ENCODE data around the gene RGR.
A peak's percentile ranks its signal among the peaks of the same experiment; 100 is the strongest.

RGR gene, protein sequence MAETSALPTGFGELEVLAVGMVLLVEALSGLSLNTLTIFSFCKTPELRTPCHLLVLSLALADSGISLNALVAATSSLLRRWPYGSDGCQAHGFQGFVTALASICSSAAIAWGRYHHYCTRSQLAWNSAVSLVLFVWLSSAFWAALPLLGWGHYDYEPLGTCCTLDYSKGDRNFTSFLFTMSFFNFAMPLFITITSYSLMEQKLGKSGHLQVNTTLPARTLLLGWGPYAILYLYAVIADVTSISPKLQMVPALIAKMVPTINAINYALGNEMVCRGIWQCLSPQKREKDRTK

DNA sequence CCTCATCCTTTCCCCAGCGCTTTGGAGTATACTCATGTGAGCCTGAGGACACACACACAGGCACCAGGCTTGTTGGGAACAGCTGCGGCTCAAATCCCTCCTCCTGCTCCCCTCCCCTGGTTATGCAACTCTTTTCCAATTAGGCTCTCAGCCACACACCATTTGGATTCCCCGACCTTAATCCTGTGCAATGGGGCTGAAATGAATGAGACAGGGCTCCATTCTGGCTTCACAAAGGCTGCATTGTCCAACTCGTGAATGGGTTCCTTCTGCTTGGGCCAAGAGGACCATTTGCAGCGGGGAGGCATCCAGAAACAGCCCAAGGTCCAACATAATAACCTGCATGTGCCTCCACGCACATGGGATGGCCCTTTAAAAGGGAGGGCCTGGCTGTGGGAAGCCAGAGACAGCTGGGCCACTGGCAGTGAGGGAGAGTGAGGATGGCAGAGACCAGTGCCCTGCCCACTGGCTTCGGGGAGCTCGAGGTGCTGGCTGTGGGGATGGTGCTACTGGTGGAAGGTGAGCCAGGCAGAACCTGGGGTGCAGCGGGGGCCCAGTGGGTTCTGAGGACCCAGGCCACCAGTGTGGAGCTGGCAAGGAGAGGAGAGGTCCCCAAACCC lies at the start of gene RGR:
TSS of gene RGR (plus strand) at position 403 of the 620 bp plus-strand sequence. CDS start at position 441, 38 bp downstream.
- peak; percentile 85 to 96 for DNase-seq

DNA sequence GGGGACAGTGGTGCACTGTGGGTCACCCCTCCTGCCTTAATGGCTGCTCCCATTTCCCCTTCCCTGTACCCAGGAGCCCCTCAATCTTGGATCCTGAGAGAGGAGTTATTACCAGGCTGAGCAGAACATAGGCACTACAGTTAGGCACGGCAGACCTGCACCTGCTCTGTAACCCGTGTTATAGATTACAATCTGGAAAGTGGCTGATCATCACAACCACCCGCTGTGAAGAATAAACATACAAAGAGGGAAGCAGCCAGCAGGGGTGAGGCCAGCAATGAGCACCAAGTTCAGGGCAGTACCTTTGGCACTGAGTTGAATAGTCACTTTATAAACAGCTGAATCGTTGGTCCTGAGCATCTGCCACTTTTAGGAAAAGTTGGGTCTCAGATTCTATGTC lies 48.8 kb upstream of the RGR start:
- no peak for DNase-seq

DNA sequence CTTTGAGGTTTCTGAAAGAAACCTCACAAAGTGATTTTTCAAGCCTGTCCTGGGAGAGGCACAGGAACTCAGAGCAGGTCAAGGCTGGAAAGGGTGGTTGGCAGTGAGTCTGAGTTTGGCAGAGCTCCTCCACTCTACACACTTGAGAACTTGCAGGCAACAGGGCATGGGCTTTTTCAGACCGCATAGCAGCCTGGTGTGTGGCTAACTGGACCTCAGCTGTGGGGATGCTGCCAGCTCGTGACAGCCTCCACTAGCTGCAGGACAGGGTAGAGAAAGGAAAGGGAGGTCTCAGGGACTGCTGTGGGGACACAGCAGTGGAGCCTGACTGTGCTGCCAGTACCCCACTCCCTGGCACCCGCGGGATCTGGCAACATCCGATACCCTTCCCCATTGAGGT lies 47.9 kb upstream of the RGR start:
- DNase-seq: no peak

DNA sequence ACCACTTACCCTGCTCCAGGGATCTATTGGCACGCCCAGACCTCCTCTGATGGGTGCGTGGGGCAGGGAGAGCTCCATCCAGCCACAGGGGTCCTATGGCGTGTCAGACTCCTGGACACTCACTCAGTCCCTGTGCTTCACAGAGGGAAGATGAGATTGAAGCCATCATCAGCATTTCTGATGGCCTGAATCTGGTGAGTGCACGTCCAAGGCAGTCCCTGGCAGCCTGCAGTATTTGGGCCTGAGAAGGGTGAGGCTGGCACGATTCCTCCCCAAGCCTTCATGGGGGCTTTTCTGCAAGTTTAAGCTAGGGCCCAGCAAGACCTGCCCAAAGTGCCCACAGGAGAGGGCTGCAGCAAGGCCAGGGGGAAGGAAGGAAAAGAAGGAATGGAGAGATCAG lies 47.2 kb upstream of the RGR start:
- no peak for DNase-seq

DNA sequence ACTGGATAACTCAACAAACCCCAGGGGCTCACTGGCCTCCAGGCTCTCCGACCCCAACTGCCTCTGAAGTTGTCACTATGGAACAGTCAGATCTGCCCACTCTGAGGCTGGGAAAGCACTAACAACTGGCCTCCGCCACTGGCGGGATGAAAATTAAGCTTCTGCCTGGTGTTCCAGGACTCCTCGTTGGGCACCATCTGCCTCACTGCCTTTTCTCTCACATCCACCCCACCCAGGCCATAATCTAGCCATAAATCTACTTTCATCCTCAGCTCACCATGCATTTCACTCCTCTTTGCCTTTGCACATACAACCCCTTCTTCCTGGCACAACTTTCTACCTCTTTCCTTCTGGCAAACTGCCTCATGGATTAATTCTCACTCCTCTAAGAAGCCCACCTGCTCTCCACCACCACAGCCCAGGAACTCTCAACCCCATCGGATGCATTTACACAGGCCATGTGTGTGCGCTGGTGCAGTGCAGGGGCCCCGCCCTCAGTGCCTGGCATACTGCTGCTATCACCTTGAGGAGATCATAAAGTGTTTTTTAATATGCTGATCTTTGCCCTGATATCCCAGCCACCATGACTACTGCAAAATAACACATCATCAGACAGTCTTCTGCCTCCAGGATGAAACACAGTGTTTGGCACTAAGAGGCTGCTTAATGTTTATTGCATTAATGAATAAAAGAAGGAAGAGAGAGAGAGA lies 46.5 kb upstream of the RGR start:
- DNase-seq: no peak

DNA sequence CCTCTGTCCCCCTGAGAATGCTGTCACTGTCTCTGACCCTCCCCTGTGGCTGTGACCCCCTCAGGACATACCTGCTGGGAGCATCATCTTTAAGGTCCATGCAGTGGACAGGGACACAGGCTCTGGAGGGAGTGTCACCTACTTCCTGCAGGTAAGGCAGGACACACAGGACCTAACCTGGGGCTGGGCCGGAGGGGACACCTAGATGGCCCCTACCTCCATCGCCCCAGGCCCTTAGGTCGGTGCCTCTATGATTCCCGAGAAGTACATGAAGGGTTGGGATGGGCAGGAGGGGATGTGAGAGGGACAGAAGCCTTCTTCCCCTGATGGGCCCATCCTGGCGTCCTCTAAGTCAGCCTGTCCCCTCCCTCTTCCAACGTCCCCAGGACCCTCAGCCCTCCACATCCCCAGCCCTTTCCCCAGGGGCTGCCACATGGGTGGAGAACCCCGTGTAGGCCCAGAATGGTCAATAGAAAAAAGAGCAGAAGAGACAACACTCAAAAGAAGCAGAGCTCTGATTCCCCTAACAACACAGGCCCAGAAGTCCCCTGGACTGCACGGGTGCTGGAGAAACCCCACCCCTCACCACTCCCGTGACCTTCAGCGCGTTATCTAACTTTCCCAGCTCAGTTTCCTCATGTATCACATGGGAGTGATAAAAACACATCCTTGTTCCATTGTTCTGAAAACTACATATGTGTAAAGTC lies 44.2 kb upstream of the RGR start:
- DNase-seq: no peak

DNA sequence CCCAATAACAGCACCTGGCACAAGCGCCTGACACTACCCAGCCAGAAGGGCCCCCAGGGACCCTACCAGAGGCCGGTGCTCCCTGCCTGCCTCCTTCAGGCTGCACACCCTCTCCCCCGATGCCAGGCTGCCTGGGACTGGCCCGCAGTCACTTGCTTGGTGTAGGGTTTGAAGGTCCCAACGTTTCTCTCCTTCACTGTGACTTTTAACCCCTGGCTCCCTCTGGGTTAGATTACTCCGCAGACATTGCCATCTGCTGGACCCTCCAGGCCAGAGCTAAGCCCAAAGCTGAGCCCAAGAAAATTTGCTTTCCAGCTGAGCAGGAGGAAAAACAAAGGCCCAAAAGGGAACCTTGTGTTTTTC lies 43.6 kb upstream of the RGR start:
- DNase-seq: no peak

DNA sequence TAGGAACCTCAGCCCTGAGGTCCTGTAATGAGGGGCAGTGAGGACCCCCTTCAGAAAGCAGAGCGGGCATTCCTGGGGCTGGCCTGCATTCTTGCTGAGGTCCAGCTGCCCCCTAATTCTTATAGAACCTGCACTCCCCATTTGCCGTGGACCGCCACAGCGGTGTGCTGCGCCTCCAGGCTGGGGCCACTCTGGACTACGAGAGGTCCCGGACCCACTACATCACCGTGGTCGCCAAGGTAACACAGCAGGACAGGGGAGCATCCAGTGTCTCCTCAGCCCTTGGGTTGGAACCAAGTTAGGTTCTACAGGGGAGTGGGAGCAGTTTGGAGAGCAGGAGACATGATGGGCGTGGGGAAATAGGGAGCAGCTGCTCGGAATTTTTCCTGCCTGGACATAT lies 43.2 kb upstream of the RGR start:
- DNase-seq: no peak

DNA sequence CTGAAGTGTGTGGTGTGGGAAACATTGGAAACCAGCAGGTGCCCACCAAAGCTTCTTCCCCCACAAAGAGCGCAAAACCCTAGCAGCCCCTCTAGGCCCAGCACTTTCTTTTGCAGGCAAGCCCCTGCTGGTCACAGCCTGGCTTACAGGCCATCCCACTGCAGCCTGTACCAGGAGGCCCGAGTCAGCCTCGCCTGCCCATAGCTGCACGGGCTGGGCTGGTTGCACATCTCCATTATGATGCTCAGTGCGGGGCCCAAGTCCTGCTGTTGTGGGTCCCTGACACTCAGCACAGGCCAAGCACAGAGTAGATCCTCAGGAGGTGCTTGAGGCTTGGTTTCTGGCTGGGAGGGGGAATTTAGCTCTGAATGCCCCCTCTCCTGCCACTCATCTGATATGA lies 42.5 kb upstream of the RGR start:
- DNase-seq: no peak

DNA sequence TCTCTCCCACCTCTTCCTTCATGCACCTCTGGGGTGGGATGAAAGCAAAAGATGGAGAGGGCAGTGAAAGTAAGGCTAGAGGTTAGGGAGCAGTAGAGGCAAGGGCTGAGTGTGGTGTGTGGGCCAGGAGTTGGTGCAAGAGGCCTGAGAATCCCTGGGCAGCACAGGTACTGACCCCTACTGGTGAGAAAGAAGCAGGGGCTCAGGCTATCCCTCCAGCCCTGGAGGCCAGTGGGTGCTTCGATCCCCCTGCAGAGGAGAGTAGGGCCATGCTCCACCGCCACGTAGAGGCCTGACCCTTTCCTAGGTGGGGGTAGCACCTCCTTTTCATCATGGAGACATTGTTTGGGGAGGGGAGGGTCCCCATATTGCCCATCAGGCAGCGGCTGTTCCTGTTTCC lies 40.7 kb upstream of the RGR start:
- no peak for DNase-seq

DNA sequence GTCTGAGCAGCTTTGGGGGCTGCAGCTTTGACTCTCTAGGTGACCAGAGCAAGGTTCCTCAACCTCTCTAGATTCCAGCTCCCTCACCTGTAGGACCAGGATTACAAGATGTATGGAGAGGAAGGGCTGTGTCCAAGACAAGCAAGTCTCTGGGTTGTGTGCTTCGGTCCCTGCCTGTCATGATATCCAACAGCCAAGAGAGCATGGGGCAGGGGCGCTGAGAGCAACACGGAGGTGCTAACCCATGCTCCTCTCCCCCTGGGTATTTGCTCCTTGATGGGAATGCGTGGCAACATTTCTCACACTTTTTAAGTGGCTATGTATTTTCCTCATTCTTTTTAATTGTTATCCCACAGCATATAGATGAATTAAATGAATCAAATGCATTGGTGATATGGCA lies 40.2 kb upstream of the RGR start:
- no peak for DNase-seq

DNA sequence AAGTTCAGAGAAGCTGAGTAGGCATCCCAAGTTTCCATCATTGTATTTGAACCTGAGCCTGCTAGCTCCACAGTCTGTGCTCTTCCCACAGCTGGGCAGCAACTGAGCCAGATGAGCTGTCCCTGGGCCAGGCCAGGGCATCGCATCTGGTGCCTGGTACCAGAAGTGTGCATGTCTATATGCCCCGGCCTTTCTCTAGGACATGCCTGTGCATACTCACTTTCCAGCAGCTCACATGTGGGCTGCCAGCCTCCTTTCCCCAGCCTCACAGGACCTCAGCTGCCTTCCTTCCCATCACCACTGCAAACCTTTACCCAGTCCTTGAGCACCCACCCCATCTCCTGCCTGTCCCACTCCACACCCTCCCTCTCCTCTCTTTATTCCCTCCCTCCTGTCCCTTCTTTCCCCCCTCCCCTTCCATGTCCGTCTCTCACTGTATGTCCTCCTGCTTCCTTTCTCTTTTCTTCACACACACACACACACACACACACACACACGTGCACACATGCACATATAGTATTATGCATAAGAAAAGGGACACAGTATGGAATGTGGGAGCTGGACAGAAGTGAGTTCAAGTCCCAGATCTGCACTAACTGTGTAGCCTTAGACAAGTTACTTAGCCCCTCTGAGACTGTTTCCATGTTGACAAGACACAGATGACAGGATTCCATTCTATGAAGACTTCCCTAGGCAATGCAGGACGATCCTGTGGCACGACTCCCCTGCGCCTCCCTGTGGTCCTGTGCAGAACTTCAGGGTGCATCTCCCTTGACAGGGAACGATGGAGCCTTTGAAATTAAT lies 39.6 kb upstream of the RGR start:
- DNase-seq: no peak

DNA sequence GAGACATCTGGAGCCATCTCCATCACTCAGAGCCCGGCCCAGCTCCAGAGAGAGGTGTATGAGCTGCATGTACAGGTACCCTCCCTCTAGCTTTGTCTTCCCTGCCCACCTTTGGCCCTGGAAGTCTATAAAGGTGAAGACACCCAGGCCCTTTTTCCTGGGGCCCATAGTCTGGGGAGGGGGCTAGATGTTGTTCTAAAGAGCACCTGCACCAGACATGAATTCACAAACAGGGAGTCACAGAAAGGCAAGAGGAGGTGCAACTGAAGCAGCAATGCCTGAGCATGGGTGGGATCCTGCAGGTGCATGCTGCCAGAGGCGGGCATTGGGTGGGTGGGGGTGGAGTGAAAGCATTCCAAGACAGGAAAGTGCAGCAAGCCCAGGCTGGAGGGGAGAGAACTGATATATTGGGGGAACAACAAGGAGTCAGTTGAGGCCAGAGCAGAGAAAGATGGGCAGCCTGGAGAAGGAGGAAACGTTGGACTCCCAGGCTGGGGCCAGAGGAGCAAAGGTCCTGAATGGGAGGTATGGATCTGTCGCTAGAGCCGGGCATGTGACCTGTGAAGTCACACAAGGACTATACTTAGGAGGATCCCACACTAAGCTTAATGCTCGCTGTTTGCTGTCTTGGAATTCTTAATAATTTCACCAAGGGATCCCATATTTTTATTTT lies 38.9 kb upstream of the RGR start:
- no peak for DNase-seq

DNA sequence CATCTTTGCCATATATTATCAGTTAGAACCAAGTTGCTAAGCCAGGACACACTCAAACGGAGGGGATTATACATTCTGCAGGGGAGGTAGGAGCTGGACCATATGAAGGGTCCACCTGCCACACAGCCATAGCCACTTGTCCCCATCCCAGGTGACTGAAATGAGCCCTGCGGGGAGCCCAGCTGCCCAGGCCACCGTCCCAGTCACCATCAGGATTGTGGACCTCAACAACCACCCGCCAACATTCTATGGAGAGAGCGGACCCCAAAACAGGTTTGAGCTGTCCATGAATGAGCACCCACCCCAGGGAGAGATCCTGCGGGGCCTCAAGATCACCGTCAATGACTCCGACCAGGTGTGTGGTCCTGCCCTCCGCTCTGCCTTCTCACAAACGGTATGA lies 36.8 kb upstream of the RGR start:
- no peak for DNase-seq

DNA sequence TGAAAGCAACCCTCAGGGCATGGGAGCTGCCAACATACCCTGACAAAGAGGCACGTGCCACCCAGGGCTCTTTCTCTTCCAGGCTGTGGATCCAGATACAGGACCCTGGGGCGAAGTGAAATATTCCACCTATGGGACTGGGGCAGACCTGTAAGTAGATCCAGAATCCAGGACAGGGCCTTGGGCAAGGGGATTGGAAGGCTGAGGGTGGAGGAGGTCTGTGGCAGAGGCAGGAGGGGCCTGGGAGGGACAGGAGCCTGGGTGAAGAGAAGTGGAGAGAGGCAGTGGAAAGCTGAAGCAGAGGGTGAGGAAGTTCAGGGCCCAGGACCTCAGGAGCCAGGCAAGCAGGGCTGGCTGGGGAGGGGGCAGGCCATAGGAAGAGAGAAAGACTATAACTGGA lies 33.3 kb upstream of the RGR start:
- no peak for DNase-seq

DNA sequence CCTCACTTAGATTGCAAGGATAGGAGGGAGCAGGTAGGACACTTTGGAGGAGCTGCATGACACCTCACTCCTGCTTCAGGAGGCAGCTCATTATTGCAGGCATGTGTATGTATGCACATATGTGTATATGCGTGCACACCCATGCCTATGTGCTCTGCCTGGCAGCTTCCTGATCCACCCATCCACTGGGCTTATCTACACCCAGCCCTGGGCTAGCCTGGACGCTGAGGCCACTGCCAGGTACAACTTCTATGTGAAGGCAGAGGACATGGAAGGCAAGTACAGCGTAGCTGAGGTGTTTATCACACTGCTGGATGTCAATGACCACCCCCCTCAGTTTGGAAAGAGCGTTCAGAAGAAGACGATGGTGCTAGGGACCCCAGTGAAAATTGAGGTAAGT lies 32.8 kb upstream of the RGR start:
- DNase-seq: no peak

DNA sequence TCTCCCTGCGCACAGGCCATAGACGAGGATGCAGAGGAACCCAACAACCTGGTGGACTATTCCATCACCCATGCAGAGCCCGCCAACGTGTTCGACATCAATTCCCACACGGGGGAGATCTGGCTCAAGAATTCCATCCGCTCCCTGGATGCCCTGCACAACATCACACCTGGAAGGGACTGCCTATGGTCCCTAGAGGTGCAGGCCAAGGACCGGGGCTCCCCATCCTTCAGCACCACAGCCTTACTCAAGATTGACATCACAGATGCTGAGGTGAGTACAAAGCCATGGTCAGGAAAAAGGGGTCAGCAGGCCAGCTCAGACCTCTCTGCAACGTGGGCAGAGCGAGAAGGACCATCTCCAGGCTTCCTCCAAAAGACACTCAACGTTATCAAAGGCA lies 31.8 kb upstream of the RGR start:
- no peak for DNase-seq

DNA sequence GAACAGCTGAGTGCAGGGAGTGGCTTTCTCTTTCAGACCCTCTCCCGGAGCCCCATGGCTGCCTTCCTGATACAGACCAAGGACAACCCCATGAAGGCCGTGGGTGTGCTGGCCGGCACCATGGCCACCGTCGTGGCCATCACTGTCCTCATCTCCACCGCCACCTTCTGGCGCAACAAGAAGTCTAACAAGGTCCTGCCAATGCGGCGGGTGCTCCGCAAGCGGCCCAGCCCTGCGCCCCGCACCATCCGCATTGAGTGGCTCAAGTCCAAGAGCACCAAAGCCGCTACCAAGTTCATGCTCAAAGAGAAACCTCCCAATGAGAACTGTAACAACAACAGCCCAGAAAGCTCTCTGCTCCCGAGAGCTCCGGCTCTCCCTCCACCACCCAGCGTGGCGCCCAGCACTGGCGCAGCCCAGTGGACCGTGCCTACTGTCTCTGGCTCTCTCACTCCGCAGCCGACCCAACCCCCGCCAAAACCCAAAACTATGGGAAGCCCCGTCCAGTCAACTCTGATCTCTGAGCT lies 30.7 kb upstream of the RGR start:
- no peak for DNase-seq

DNA sequence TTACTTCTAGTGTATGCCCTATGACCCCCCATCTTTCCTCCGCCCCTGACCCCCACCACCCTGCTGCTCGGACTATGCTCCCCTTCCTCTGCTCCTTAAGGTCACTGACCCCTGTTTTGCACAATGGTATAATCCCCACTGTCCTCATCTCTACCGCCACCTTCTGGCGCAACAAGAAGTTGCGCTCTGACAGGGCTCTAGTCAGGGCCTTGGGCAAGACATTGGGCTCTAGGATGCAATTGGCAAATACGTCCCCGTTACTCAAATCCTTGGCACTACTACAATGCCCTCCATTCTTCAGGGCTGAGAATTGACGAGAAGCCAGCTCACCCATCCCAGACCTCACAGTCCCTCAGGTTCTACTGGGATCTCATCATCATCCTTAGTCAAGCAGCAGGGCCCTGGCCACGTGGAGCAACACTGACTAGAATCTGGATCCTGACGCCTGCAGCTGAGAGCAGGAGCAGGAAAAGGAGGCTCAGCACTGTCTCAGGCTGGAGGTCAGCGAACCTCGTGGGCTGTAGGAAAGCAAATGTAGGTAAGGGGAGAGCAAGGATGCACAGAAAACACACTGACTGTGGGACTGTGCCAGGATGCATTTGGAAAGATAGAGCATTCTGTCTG lies 30.1 kb upstream of the RGR start:
- DNase-seq: no peak

DNA sequence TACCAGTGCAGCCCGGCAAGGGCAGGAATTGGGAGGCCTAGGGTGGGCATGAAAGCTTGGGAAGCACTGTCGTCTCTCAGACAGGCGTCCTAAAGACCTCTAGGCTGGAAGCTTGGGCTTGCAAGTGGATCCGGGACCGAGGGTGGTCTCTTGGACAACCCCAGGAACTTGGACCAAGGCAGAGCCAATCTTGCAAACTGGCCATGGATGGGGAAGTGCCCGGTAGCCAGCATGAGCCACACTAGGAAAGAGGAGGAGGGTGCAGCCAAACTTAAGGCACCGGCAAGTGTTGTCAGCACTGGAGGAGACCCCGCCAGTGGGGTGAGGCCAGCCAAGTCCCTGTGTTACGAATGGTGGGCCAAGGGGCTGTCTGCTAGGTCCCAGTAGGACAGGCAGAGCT lies 28.0 kb upstream of the RGR start:
- DNase-seq: no peak

DNA sequence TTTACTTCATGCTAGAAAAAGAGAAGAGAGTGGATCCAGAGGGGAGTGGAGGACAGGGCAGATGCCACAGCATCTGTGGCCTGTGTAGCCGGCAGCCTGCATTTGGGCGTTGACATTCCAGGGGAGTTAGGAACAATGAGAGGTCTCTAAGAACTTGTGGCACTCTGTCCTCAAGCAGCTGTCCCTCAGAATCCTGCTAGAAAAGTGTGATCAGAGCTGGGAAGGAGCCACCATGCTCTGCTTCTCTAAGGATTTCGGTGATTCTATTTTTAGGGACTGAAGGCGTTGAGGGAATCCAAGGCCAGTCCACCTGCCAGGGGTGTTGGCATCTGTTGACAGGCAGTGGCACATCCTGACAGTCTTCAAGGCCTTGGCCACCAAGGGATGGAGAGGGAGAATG lies 27.1 kb upstream of the RGR start:
- DNase-seq: no peak

DNA sequence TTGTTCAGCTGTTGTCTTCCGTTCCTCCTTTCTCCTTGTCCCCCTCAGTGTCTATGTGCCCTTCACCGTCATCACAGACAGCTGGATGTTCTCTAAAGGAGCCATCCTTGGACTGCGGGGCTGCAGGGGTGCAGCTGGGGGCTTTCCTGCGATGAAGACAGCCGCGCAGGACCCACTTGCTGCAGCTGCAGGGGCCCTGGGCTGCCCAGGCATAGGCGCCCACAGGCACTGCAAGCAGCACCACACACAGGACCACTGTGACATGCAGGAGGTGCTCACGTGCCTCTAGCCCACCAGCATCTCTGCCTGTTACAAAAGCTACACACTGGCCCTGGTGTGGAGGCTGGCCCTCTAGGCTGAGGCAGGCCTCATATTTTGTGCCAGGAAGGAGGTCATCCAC lies 22.9 kb upstream of the RGR start:
- DNase-seq: no peak
